Endothelial cell of umbilical vein (primary cell): Measurements from ENCODE around the gene SLC24A3. TPM values are rescaled to one million over a fixed set of nuclear protein-coding genes. Genes with fewer than 3 reads are reported as not detected.

ENCODE experiments used
- BruUV-seq: library from RNA; stranded (reverse); fragments of 400-500 nt; replicated peaks from 2 replicates; lab custom pipeline; 2021; lab: Mats Ljungman, UMichigan
- CTCF ChIA-PET: fragments of 300-600, 350-600 bp; sonication (Branson Sonifier 250); formaldehyde crosslinking; loops from one replicate; lab custom pipeline; 2021; ENCODE audit warnings: antibody characterized with exemption, inconsistent platforms; lab: Charles Lee
- POLR2A ChIA-PET: fragments of 300-600, 350-600 bp; sonication (Branson Sonifier 250); formaldehyde crosslinking; loops from one replicate; lab custom pipeline; 2021; ENCODE audit warnings: antibody characterized with exemption, inconsistent platforms; lab: Charles Lee
- DNase-seq: peaks from one replicate; pipeline ENCODE4 v3.0.0-alpha.2; 2011; ENCODE audit warnings: low read depth, low spot score
- FAIRE-seq: peaks from 2 replicates; lab custom pipeline; 2011; peaks lifted over from hg19 to GRCh38; lab: Jason Lieb, UNC
- H2AFZ ChIP-seq: 2 replicates; pipeline ENCODE4 v1.6.0; 2012; ENCODE audit warnings: low read depth, low read length, control low read depth, inconsistent platforms
- H3K27ac ChIP-seq: 2 replicates; pipeline ENCODE4 v1.5.1; 2011; ENCODE audit warnings: low read depth, mild to moderate bottlenecking, control low read depth, low read length, moderate library complexity; ENCODE audit not compliant: insufficient read depth
- H3K27me3 ChIP-seq, 2 experiments: 2 replicates each; pipeline versions ENCODE4 v1.6.0 to v1.6.1; 2011; ENCODE audit warnings: low read length in 2 of 2, mixed read lengths in 1 of 2; ENCODE audit not compliant: control insufficient read depth in 2 of 2, insufficient read depth in 2 of 2
- H3K36me3 ChIP-seq, 2 experiments: 2 replicates in 1 of 2; 3 replicates in 1 of 2; pipeline ENCODE4 v1.5.1; 2011; ENCODE audit warnings: low read length in 2 of 2, mild to moderate bottlenecking in 1 of 2, moderate library complexity in 1 of 2; ENCODE audit not compliant: control insufficient read depth in 2 of 2, insufficient read depth in 2 of 2; ENCODE audit errors: extremely low read depth in 1 of 2
- H3K4me1 ChIP-seq: 3 replicates; pipeline ENCODE4 v1.5.1; 2011; ENCODE audit warnings: mild to moderate bottlenecking, low read length; ENCODE audit not compliant: control insufficient read depth, insufficient read depth; ENCODE audit errors: extremely low read depth
- H3K4me2 ChIP-seq: 2 replicates; pipeline ENCODE4 v1.6.1; 2011; ENCODE audit warnings: low read length, control low read depth, mixed read lengths; ENCODE audit not compliant: insufficient read depth
- H3K4me3 ChIP-seq, 3 experiments: fragments of 200-600 bp in 1 of 3; sonication (generic), shearing (Covaris generic) in 1 of 3; replicated peaks in 1 of 3; 2 replicates each; pipeline ENCODE4 v1.5.1; 2011 to 2016; ENCODE audit warnings: control low read depth in 3 of 3, low read length in 3 of 3, mild to moderate bottlenecking in 2 of 3, inconsistent platforms in 1 of 3, low read depth in 1 of 3, moderate library complexity in 1 of 3; ENCODE audit not compliant: insufficient read depth in 1 of 3
- H3K79me2 ChIP-seq: 2 replicates; pipeline ENCODE4 v1.6.0; 2012; ENCODE audit warnings: low read length, inconsistent platforms; ENCODE audit not compliant: control insufficient read depth, insufficient read depth
- H3K9ac ChIP-seq: replicated peaks from 2 replicates; pipeline ENCODE3; 2011; ENCODE audit warnings: low read length, control low read depth; ENCODE audit not compliant: insufficient read depth; ENCODE audit errors: extremely low read depth
- H3K9me1 ChIP-seq: replicated peaks from 3 replicates; pipeline ENCODE4 v1.6.0; 2011; ENCODE audit warnings: mild to moderate bottlenecking, low read length; ENCODE audit not compliant: control insufficient read depth, insufficient read depth; ENCODE audit errors: extremely low read depth
- H3K9me3 ChIP-seq: replicated peaks from 2 replicates; pipeline ENCODE4 v1.5.1; 2012; ENCODE audit warnings: low read length, inconsistent platforms; ENCODE audit not compliant: control insufficient read depth, insufficient read depth
- H4K20me1 ChIP-seq: replicated peaks from 2 replicates; pipeline ENCODE3; 2011; ENCODE audit warnings: mild to moderate bottlenecking, low read length; ENCODE audit not compliant: control insufficient read depth, insufficient read depth; ENCODE audit errors: extremely low read depth
- EZH2 ChIP-seq: IDR thresholded peaks from 2 replicates; pipeline ENCODE4 v1.6.1; 2012; ENCODE audit warnings: borderline replicate concordance, low read depth, mild to moderate bottlenecking, moderate library complexity, low read length, inconsistent platforms; ENCODE audit not compliant: severe bottlenecking
- FOS ChIP-seq: IDR thresholded peaks from 2 replicates; pipeline ENCODE4 v1.6.1; 2011; ENCODE audit warnings: mild to moderate bottlenecking, low read length, moderate library complexity, borderline replicate concordance; ENCODE audit not compliant: insufficient read depth
- GATA2 ChIP-seq: IDR thresholded peaks from 2 replicates; pipeline ENCODE4 v1.7.0; 2011; ENCODE audit warnings: low read depth, mild to moderate bottlenecking, moderate library complexity, mixed read lengths, low read length; ENCODE audit not compliant: insufficient read length, insufficient read depth
- JUN ChIP-seq: IDR thresholded peaks from 2 replicates; pipeline ENCODE4 v1.6.1; 2011; ENCODE audit warnings: borderline replicate concordance, low read depth; ENCODE audit not compliant: insufficient read length, insufficient read depth
- MYC ChIP-seq: IDR thresholded peaks from one replicate; pipeline ENCODE4 v1.6.1; 2011; ENCODE audit warnings: mild to moderate bottlenecking, low read depth, low read length
- POLR2A ChIP-seq: IDR thresholded peaks from 2 replicates; pipeline ENCODE4 v1.6.1; 2012; ENCODE audit warnings: low read depth, mild to moderate bottlenecking, control low read depth, low read length
- POLR2AphosphoS5 ChIP-seq: IDR thresholded peaks from 2 replicates; pipeline ENCODE4 v1.6.1; 2012; ENCODE audit warnings: low read depth, mild to moderate bottlenecking, control low read depth, low read length, moderate library complexity; ENCODE audit not compliant: insufficient read depth
- dilution Hi-C: fragments of 300-500 bp; cut with MboI; formaldehyde crosslinking; loops from one replicate; pipeline ENCODE4 v1.15.0; 2019; ENCODE audit warnings: low sequenced_read_pairs; ENCODE audit not compliant: extremely low pct_ligation_motif_present
- intact Hi-C: fragments of 100-400 bp; cut with micrococcal nuclease; formaldehyde crosslinking; loops from one replicate; pipeline ENCODE4 v1.10.0; 2022
- polyA plus RNA-seq, 4 experiments: library from polyadenylated mRNA; depleted of rRNA in 3 of 4; stranded (reverse) in 3 of 4; unstranded in 1 of 4; fragments of >200 nt; gene quantifications; 2 replicates each; pipeline versions ENCODE4 v1.2.1 to v1.2.3, GENCODE V29; 2011 to 2012; ENCODE audit warnings: missing spikeins in 1 of 4
- total RNA-seq: library from RNA; stranded (reverse); gene quantifications from 2 replicates; pipeline ENCODE4 v1.2.3, GENCODE V29; 2021
- TF ChIP-seq, protein P1 (sequence below): IDR thresholded peaks from 2 replicates; pipeline ENCODE4 v1.6.1; 2011; ENCODE audit not compliant: insufficient read depth, insufficient read length
- TF ChIP-seq, protein P2 (sequence below), 2 donors: IDR thresholded peaks; 1 replicate in 1 of 2; 2 replicates in 1 of 2; pipeline ENCODE4 v1.5.1; 2011; ENCODE audit warnings: low read length in 2 of 2, mild to moderate bottlenecking in 2 of 2, moderate library complexity in 2 of 2, control low read depth in 1 of 2, inconsistent platforms in 1 of 2, low read depth in 1 of 2; ENCODE audit not compliant: insufficient read depth in 1 of 2; ENCODE audit errors: extremely low read depth in 1 of 2

The SLC24A3 gene
- total and polyA plus RNA-seq, 2 donors (not counting 3 experiments of a cell fraction or from before 2014, with no cell fraction given), result not detected

DNA sequence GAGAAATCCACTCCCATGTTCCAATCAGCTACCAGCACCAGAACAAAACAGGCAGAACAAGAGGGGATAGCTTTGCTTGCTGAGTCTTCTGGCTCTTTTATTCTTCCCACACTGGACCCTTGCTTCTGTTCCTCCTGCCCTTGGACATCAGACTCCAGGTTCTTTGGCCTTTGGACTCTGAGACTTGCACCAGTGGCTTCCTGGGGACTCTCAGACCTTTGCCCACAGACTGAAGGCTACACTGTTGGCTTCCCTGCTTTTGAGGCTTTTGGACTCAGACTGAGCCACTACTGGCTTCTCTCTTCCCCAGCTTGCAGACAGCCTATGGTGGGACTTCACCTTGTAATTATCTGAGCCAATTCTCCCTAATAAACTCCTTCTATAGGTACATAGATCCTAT, 403.2 kb downstream of the SLC24A3 start:
- DNase-seq (no peak), FAIRE-seq (no peak)
- H3K4me1 ChIP-seq, result no peaks in the 10 kb centered on the region
- no peaks in the 10 kb centered on the region for H3K9me1 ChIP-seq
- H4K20me1 ChIP-seq, result no peaks in the 10 kb centered on the region
- no peaks in the 10 kb centered on the region for H3K79me2 ChIP-seq
- TF ChIP-seq EZH2, result no peak
- TF ChIP-seq, protein P1, sequence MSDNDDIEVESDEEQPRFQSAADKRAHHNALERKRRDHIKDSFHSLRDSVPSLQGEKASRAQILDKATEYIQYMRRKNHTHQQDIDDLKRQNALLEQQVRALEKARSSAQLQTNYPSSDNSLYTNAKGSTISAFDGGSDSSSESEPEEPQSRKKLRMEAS, result no peak
- TF ChIP-seq, protein P2, sequence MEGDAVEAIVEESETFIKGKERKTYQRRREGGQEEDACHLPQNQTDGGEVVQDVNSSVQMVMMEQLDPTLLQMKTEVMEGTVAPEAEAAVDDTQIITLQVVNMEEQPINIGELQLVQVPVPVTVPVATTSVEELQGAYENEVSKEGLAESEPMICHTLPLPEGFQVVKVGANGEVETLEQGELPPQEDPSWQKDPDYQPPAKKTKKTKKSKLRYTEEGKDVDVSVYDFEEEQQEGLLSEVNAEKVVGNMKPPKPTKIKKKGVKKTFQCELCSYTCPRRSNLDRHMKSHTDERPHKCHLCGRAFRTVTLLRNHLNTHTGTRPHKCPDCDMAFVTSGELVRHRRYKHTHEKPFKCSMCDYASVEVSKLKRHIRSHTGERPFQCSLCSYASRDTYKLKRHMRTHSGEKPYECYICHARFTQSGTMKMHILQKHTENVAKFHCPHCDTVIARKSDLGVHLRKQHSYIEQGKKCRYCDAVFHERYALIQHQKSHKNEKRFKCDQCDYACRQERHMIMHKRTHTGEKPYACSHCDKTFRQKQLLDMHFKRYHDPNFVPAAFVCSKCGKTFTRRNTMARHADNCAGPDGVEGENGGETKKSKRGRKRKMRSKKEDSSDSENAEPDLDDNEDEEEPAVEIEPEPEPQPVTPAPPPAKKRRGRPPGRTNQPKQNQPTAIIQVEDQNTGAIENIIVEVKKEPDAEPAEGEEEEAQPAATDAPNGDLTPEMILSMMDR (IDR thresholded peaks at IDR 0.05; ENCODE audit: extremely low read depth in 1 of 2, insufficient read depth in 1 of 2, low read depth in 1 of 2, low read length in 2 of 2), result no peak
- TF ChIP-seq JUN, result no peak
- no peak for TF ChIP-seq POLR2A
- no peak for TF ChIP-seq MYC
- TF ChIP-seq GATA2, result no peak
- TF ChIP-seq FOS, result no peak
- TF ChIP-seq POLR2AphosphoS5, result no peak
- H3K4me2 ChIP-seq, result no peak overlapping the region
- H3K27me3 ChIP-seq, result peaks cover 0 to 1% of the 10 kb centered on the region in 2 experiments
- no peak overlapping the region for H3K27ac ChIP-seq
- ChIA-PET CTCF (interaction anchor here (1.1 kb wide), 1 partner anchor 13 kb away, joined by 3 read pairs; no protein-coding TSS in a partner anchor), POLR2A (no interaction called here)
- dilution Hi-C loops (no loop called here), intact Hi-C loops (no loop called here)
- BruUV-seq, result no TSS peak
- H3K9ac ChIP-seq, result no peak overlapping the region
- H3K9me3 ChIP-seq, result no peaks in the 10 kb centered on the region
- H3K4me3 ChIP-seq, result no peak overlapping the region
- no peaks in the 10 kb centered on the region for H3K36me3 ChIP-seq
- H2AFZ ChIP-seq, result no peak overlapping the region
